GM23248 (cell line): ENCODE measurements around the gene CCNF.

Experiments
- EZH2 ChIP-seq: fragments of 200-600 bp; sonication (generic); IDR thresholded peaks from 2 replicates; pipeline ENCODE4 v1.6.1; 2018; ENCODE audit warnings: antibody characterized with exemption, mild to moderate bottlenecking; ENCODE audit not compliant: insufficient read depth, poor library complexity, severe bottlenecking
- EZH2phosphoT487 ChIP-seq: fragments of 200-600 bp; sonication (generic); IDR thresholded peaks from 2 replicates; pipeline ENCODE4 v1.6.1; 2018; ENCODE audit warnings: antibody characterized with exemption, moderate library complexity, mild to moderate bottlenecking, low read depth; ENCODE audit not compliant: insufficient read depth

DNA sequence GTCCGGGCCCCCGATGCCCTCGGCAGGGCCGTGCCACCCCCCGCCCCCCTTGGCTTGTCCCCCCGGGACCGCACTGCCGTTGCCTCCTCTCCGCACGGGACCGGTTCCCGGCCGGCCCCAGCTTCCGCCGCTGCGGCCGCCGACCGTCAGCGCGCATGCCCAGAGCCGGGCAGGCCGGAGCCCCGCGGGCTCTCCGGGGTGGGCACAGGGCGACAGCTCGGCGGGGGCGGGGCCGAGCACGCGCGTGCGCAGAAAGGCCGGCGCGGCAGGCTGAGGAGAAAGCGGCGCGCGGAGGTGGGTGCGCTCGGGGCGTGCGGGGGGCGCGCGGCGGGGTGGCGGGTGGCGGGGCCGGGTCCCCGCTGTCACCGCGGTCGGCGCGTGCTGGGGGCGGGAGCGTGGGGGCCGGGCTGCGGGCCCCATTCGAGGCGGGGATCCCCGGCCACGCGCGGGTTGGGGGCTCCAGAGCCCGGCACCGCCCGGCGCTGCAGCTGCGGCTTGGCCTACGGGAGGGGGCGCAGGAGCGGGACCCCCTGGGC lies 45.7 kb downstream of the CCNF start, which contains the start of gene TBC1D24:
- TF ChIP-seq EZH2, result no peak
- no peak for TF ChIP-seq EZH2phosphoT487
